Testis (tissue), 3 donors: ENCODE measurements around the gene IFNL3. TPM values are rescaled to one million over a fixed set of nuclear protein-coding genes. Genes with fewer than 3 reads are reported as not detected.

Experiments used
- DNase-seq: peaks from one replicate; pipeline ENCODE4 v3.0.0-alpha.2; 2019
- H3K27ac ChIP-seq, 2 donors: fragments of 200-600 bp; sonication (generic); one replicate each; pipeline ENCODE4 v1.5.1; 2019
- H3K27me3 ChIP-seq: fragments of 200-600 bp; sonication (generic); one replicate; pipeline ENCODE4 v1.5.1; 2019
- H3K36me3 ChIP-seq: fragments of 200-600 bp; sonication (generic); one replicate; pipeline ENCODE4 v1.5.1; 2017; ENCODE audit warnings: low read depth; ENCODE audit errors: missing control alignments
- H3K4me1 ChIP-seq: fragments of 200-600 bp; sonication (generic); one replicate; pipeline ENCODE4 v1.5.1; 2019
- H3K4me3 ChIP-seq, 2 donors: fragments of 200-600 bp; sonication (generic); one replicate each; pipeline ENCODE4 v1.5.1; 2017 to 2019
- H3K9me3 ChIP-seq: fragments of 200-600 bp; sonication (generic); one replicate; pipeline ENCODE4 v1.5.1; 2017
- CTCF ChIP-seq, 3 experiments: fragments of 450-650 bp in 2 of 3; fragments of 200-600 bp in 1 of 3; sonication (generic) in 1 of 3; IDR thresholded peaks; one replicate each; pipeline ENCODE4 v1.5.1; 2016 to 2019; ENCODE audit warnings: antibody characterized with exemption in 3 of 3, mild to moderate bottlenecking in 2 of 3, moderate library complexity in 1 of 3
- POLR2A ChIP-seq: fragments of 450-650 bp; IDR thresholded peaks from one replicate; pipeline ENCODE4 v1.6.1; 2017; ENCODE audit warnings: antibody characterized with exemption, mild to moderate bottlenecking, moderate library complexity
- WGBS, 2 donors: methylation state at CpG; one replicate each; pipeline ENCODE4 v1.1.5; 2018; 5-methylcytosine and 5-hydroxymethylcytosine counted together
- intact Hi-C: fragments of 100-400 bp; cut with DNase I; formaldehyde crosslinking; loops from one replicate; pipeline ENCODE4 v1.15.1; 2023; ENCODE audit warnings: low total_unique reads
- polyA plus RNA-seq: library from polyadenylated mRNA; stranded (reverse); fragments of 350-450 nt; fragmentation: Illumina TruSeq; extraction: RNeasy Lipid Tissue Mini Kit (QIAGEN cat#74804); gene quantifications from one replicate; pipeline ENCODE4 v1.2.3, GENCODE V29; 2014; ENCODE audit warnings: low read depth, low replicate concordance; ENCODE audit not compliant: insufficient read depth
- total RNA-seq, 2 donors: library from RNA; depleted of rRNA; stranded (reverse); fragments of >200 nt; gene quantifications; one replicate each; pipeline ENCODE4 v1.2.3, GENCODE V29; 2016

Gene IFNL3
- total and polyA plus RNA-seq, 3 donors from 2014 or later, result not detected

DNA sequence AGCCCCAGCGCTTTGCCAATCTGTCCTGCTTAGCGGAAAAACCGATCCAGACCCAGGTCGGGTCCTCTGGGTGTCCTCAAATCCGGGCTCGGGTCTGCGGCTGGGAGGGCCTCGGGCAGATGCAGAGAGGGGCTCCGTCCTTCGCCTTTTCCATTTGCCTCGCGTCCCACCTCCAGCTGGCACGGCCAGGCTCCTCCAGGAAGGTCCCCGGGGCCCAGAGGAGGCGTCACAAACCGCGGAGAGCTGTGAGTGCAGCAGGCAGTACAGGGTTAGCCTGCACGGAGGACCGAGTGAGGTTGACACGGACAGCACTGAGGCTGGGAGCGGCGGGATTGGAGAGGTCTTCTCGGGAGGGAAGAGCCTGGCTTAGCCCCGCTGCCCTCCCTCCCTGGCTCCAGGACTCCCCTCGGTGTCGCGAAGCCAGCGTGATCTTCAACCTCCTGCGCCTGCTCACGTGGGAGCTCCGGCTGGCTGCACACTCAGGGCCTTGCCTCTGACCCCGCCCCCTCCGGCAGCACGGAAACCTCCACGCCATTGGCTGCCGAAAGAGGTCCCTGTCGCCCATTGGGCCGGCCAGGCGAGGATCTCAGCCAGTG is 20.6 kb upstream of the IFNL3 start:
- H3K9me3 ChIP-seq, result no peaks in the 10 kb centered on the region
- H3K27ac ChIP-seq, result no peak overlapping the region
- WGBS, 2 donors, result 12 to 37% methylated on average over 18 to 39 of the region's 39 CpGs
- TF ChIP-seq POLR2A, result no peak
- no peak for TF ChIP-seq CTCF (IDR thresholded peaks at IDR 0.05)
- peak overlapping the region; percentile 12 to 39 for H3K4me3 ChIP-seq
- intact Hi-C loops, result no loop called here
- no peaks in the 10 kb centered on the region for H3K27me3 ChIP-seq
- peak; percentile 73 for DNase-seq
- peaks cover 2% of the 10 kb centered on the region for H3K4me1 ChIP-seq
- no peaks in the 10 kb centered on the region for H3K36me3 ChIP-seq

DNA sequence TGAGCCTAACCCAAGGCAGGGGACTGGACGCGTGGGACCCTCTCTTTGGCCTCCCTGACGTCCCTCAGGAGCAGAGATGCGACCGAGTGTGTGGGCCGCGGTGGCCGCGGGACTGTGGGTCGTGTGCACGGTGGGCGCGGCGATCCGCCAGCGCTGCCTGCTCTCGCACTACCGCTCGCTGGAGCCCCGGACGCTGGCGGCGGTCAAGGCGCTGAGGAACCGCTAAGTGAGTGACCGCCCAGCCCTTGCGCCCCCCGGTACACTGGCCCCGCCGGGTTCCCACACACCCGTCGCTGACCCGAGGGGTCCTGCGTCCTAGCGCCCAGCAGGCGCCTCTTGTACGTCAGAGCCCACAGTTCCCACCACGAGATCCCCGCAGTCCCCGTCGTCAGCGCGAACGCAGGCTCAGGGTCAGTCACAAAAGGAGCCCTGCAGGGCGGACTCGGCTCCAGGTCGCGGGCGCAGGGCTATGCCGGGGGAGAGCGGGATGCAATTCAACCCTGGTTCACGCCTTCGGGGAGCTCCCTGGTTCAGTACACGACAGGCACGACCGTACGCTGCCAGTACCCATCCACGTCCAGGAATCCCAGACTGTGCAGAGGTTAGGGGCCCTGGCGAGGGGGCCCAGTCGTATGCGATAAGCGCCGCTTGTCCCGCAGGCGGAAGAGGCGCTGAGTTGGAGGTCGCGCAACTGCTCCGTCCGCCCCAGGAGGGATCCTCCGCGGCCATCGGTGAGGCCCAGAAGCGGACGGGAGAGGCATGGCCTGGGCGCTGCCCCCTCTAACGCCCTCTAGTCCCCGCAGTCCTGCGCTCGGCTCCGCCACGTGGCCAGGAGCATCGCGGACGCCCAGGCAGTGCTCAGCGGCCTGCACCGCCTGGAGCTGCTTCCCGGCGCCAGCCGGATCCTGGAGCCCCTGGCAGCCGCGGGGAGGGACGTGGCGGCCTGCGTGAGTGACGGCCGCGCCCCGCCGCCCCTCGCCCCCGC is 19.8 kb upstream of the IFNL3 start:
- no peaks in the 10 kb centered on the region for H3K27me3 ChIP-seq
- TF ChIP-seq CTCF (IDR thresholded peaks at IDR 0.05), result no peak
- peak overlapping the region; percentile 12 to 39 for H3K4me3 ChIP-seq
- peaks cover 2% of the 10 kb centered on the region for H3K4me1 ChIP-seq
- 3 to 4% methylated on average over 23 to 81 of the region's 102 CpGs for WGBS, 2 donors
- no peaks in the 10 kb centered on the region for H3K9me3 ChIP-seq
- H3K36me3 ChIP-seq, result no peaks in the 10 kb centered on the region
- DNase-seq, result peak; percentile 22
- no peak overlapping the region for H3K27ac ChIP-seq
- intact Hi-C loops, result no loop called here

DNA sequence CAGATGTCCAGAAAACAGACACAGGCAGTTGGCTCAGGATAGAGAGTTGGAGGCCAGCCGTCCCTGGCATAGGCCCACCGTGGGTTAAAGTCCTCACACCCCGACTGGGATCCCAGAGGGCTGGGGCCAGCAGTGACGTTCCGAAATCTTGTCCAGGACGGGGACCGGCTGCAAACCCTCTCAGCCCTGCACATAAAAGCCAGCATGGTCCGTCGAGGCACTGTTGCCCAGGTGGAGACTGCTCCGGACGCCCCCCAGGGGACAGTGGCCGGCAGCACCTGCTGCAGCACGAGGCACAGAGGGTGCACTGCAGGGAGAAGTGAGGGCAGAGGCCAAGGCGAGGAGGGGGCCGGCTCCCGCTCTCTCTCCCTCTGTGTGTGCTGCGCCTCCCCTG is 19.1 kb upstream of the IFNL3 start:
- TF ChIP-seq POLR2A (no peak), CTCF (IDR thresholded peaks at IDR 0.05) (no peak)
- no peak for DNase-seq
- Histone ChIP-seq H3K27me3 (no peaks in the 10 kb centered on the region), H3K4me3 (peak overlapping the region in 1 of 2 donors; percentile 39), H3K36me3 (no peaks in the 10 kb centered on the region), H3K4me1 (peaks cover 2% of the 10 kb centered on the region), H3K27ac (no peak overlapping the region), H3K9me3 (no peaks in the 10 kb centered on the region)
- intact Hi-C loops, result no loop called here
- 7 to 12% methylated on average over 11 to 17 of the region's 17 CpGs for WGBS, 2 donors

DNA sequence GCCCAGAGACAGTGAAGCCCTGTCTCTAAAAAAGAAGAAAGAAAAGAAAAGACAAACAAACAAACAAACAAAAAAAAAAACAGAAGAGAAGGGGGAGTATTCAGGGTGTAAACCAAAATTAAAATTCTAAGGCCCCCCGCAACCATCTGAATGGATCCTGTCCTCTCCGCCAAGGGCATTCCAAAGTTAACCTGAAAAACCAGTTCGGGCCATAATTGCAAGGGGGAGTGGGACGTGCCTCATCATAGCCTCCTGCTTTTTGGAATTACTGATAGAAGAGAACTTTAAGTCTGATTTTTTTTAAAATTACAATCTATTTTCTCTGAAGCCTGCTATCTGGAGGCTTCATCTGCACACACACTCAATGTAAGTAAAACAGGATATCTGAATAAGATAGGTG is 17.7 kb upstream of the IFNL3 start:
- H3K4me3 ChIP-seq, result no peak overlapping the region
- H3K4me1 ChIP-seq, result peaks cover 2% of the 10 kb centered on the region
- no peaks in the 10 kb centered on the region for H3K27me3 ChIP-seq
- no peaks in the 10 kb centered on the region for H3K36me3 ChIP-seq
- no peaks in the 10 kb centered on the region for H3K9me3 ChIP-seq
- TF ChIP-seq CTCF (IDR thresholded peaks at IDR 0.05), result no peak
- TF ChIP-seq POLR2A, result no peak
- intact Hi-C loops, result no loop called here
- no peak for DNase-seq
- H3K27ac ChIP-seq, result no peak overlapping the region
- 85 to 92% methylated on average over 4 of the region's 4 CpGs for WGBS, 2 donors
